ENCODE data around the gene PKP4.

Gene PKP4

GRCh38 chr2:158718851-158719250, 262.1 kb downstream of the PKP4 start:
- Histone ChIP-seq H3K4me3 (ENCODE audit: low read depth, low read length) (no peak overlapping the region), H3K9me3 (ENCODE audit: control insufficient read depth, insufficient read depth, low read depth, low read length) (no peaks in the 10 kb centered on the region), H3K4me1 (ENCODE audit: control insufficient read depth, insufficient read depth, low read length) (peaks cover 6% of the 10 kb centered on the region; the same call in 1 of the 2 replicates), H3K27me3 (ENCODE audit: control insufficient read depth, insufficient read depth, low read length) (no peaks in the 10 kb centered on the region), H3K9ac (ENCODE audit: low read length) (no peak overlapping the region), H3K27ac (ENCODE audit: low read depth, low read length) (no peak overlapping the region), H3K36me3 (ENCODE audit: control insufficient read depth, insufficient read depth, low read length) (no peaks in the 10 kb centered on the region)

GRCh38 chr2:158719403-158719802, 262.7 kb downstream of the PKP4 start:
- Histone ChIP-seq H3K27ac (ENCODE audit: low read depth, low read length) (no peak overlapping the region), H3K4me1 (ENCODE audit: control insufficient read depth, insufficient read depth, low read length) (peaks cover 10% of the 10 kb centered on the region; the same call in 1 of the 2 replicates), H3K4me3 (ENCODE audit: low read depth, low read length) (no peak overlapping the region), H3K9me3 (ENCODE audit: control insufficient read depth, insufficient read depth, low read depth, low read length) (no peaks in the 10 kb centered on the region), H3K36me3 (ENCODE audit: control insufficient read depth, insufficient read depth, low read length) (no peaks in the 10 kb centered on the region), H3K27me3 (ENCODE audit: control insufficient read depth, insufficient read depth, low read length) (no peaks in the 10 kb centered on the region), H3K9ac (ENCODE audit: low read length) (no peak overlapping the region)

GRCh38 chr2:158722266-158723105, 265.7 kb downstream of the PKP4 start:
- Histone ChIP-seq H3K4me3 (ENCODE audit: low read depth, low read length) (no peak overlapping the region), H3K9me3 (ENCODE audit: control insufficient read depth, insufficient read depth, low read depth, low read length) (no peaks in the 10 kb centered on the region), H3K27me3 (ENCODE audit: control insufficient read depth, insufficient read depth, low read length) (no peaks in the 10 kb centered on the region), H3K4me1 (ENCODE audit: control insufficient read depth, insufficient read depth, low read length) (peaks cover 23% of the 10 kb centered on the region), H3K36me3 (ENCODE audit: control insufficient read depth, insufficient read depth, low read length) (no peaks in the 10 kb centered on the region), H3K27ac (ENCODE audit: low read depth, low read length) (no peak overlapping the region), H3K9ac (ENCODE audit: low read length) (no peak overlapping the region)

GRCh38 chr2:158723181-158723838, 266.6 kb downstream of the PKP4 start:
- no peak overlapping the region for H3K27ac ChIP-seq (ENCODE audit: low read depth, low read length)
- no peaks in the 10 kb centered on the region for H3K36me3 ChIP-seq (ENCODE audit: control insufficient read depth, insufficient read depth, low read length)
- no peaks in the 10 kb centered on the region for H3K27me3 ChIP-seq (ENCODE audit: control insufficient read depth, insufficient read depth, low read length)
- H3K4me1 ChIP-seq (ENCODE audit: control insufficient read depth, insufficient read depth, low read length) = peaks cover 23% of the 10 kb centered on the region
- H3K4me3 ChIP-seq (ENCODE audit: low read depth, low read length) = no peak overlapping the region
- no peaks in the 10 kb centered on the region for H3K9me3 ChIP-seq (ENCODE audit: control insufficient read depth, insufficient read depth, low read depth, low read length)
- no peak overlapping the region for H3K9ac ChIP-seq (ENCODE audit: low read length)

- Histone ChIP-seq H3K9ac (ENCODE audit: low read length) (no peak overlapping the region), H3K4me1 (ENCODE audit: control insufficient read depth, insufficient read depth, low read length) (peaks cover 23% of the 10 kb centered on the region), H3K27ac (ENCODE audit: low read depth, low read length) (no peak overlapping the region), H3K36me3 (ENCODE audit: control insufficient read depth, insufficient read depth, low read length) (no peaks in the 10 kb centered on the region), H3K9me3 (ENCODE audit: control insufficient read depth, insufficient read depth, low read depth, low read length) (no peaks in the 10 kb centered on the region), H3K27me3 (ENCODE audit: control insufficient read depth, insufficient read depth, low read length) (no peaks in the 10 kb centered on the region), H3K4me3 (ENCODE audit: low read depth, low read length) (no peak overlapping the region)
These were observed 267.4 kb downstream of the PKP4 start for GRCh38 chr2:158723921-158724802.

- Histone ChIP-seq H3K9ac (ENCODE audit: low read length) (no peak overlapping the region), H3K9me3 (ENCODE audit: control insufficient read depth, insufficient read depth, low read depth, low read length) (no peaks in the 10 kb centered on the region), H3K36me3 (ENCODE audit: control insufficient read depth, insufficient read depth, low read length) (no peaks in the 10 kb centered on the region), H3K4me1 (ENCODE audit: control insufficient read depth, insufficient read depth, low read length) (peaks cover 23% of the 10 kb centered on the region), H3K27me3 (ENCODE audit: control insufficient read depth, insufficient read depth, low read length) (no peaks in the 10 kb centered on the region), H3K4me3 (ENCODE audit: low read depth, low read length) (no peak overlapping the region), H3K27ac (ENCODE audit: low read depth, low read length) (no peak overlapping the region)
These were observed 268.1 kb downstream of the PKP4 start for GRCh38 chr2:158724803-158725381.

GRCh38 chr2:158725441-158725891, 268.7 kb downstream of the PKP4 start:
- Histone ChIP-seq H3K4me1 (ENCODE audit: control insufficient read depth, insufficient read depth, low read length) (peaks cover 23% of the 10 kb centered on the region), H3K27me3 (ENCODE audit: control insufficient read depth, insufficient read depth, low read length) (no peaks in the 10 kb centered on the region), H3K36me3 (ENCODE audit: control insufficient read depth, insufficient read depth, low read length) (no peaks in the 10 kb centered on the region), H3K4me3 (ENCODE audit: low read depth, low read length) (no peak overlapping the region), H3K9ac (ENCODE audit: low read length) (no peak overlapping the region), H3K27ac (ENCODE audit: low read depth, low read length) (no peak overlapping the region), H3K9me3 (ENCODE audit: control insufficient read depth, insufficient read depth, low read depth, low read length) (no peaks in the 10 kb centered on the region)

GRCh38 chr2:158726911-158727592, 270.3 kb downstream of the PKP4 start:
- peaks cover 26% of the 10 kb centered on the region for H3K4me1 ChIP-seq (ENCODE audit: control insufficient read depth, insufficient read depth, low read length)
- no peak overlapping the region for H3K27ac ChIP-seq (ENCODE audit: low read depth, low read length)
- no peaks in the 10 kb centered on the region for H3K27me3 ChIP-seq (ENCODE audit: control insufficient read depth, insufficient read depth, low read length)
- no peaks in the 10 kb centered on the region for H3K36me3 ChIP-seq (ENCODE audit: control insufficient read depth, insufficient read depth, low read length)
- no peak overlapping the region for H3K4me3 ChIP-seq (ENCODE audit: low read depth, low read length)
- H3K9me3 ChIP-seq (ENCODE audit: control insufficient read depth, insufficient read depth, low read depth, low read length) = no peaks in the 10 kb centered on the region
- H3K9ac ChIP-seq (ENCODE audit: low read length) = no peak overlapping the region

GRCh38 chr2:158728422-158728821, 271.7 kb downstream of the PKP4 start:
- Histone ChIP-seq H3K27me3 (ENCODE audit: control insufficient read depth, insufficient read depth, low read length) (no peaks in the 10 kb centered on the region), H3K27ac (ENCODE audit: low read depth, low read length) (no peak overlapping the region), H3K4me1 (ENCODE audit: control insufficient read depth, insufficient read depth, low read length) (peaks cover 24% of the 10 kb centered on the region), H3K9ac (ENCODE audit: low read length) (no peak overlapping the region), H3K36me3 (ENCODE audit: control insufficient read depth, insufficient read depth, low read length) (no peaks in the 10 kb centered on the region), H3K9me3 (ENCODE audit: control insufficient read depth, insufficient read depth, low read depth, low read length) (no peaks in the 10 kb centered on the region), H3K4me3 (ENCODE audit: low read depth, low read length) (no peak overlapping the region)

GRCh38 chr2:158729451-158729850, 272.7 kb downstream of the PKP4 start:
- peaks cover 15% of the 10 kb centered on the region for H3K4me1 ChIP-seq (ENCODE audit: control insufficient read depth, insufficient read depth, low read length)
- no peaks in the 10 kb centered on the region for H3K27me3 ChIP-seq (ENCODE audit: control insufficient read depth, insufficient read depth, low read length)
- H3K27ac ChIP-seq (ENCODE audit: low read depth, low read length) = no peak overlapping the region
- H3K9ac ChIP-seq (ENCODE audit: low read length) = no peak overlapping the region
- H3K36me3 ChIP-seq (ENCODE audit: control insufficient read depth, insufficient read depth, low read length) = no peaks in the 10 kb centered on the region
- H3K9me3 ChIP-seq (ENCODE audit: control insufficient read depth, insufficient read depth, low read depth, low read length) = no peaks in the 10 kb centered on the region
- no peak overlapping the region for H3K4me3 ChIP-seq (ENCODE audit: low read depth, low read length)

All from HUES6 (cell line).